Measurements from ENCODE around the gene TOGARAM2.

Gene TOGARAM2

GRCh38 chr2:28949617-28950305 is 31.3 kb upstream of the TOGARAM2 start:
- no peak for DNase-seq (ENCODE audit: extremely low spot score)
- CTCF ChIA-PET: no interaction called here
- TF ChIP-seq LEF1 (IDR thresholded peaks at IDR 0.05; ENCODE audit: borderline replicate concordance): no peak
- no peak for TF ChIP-seq SUZ12 (IDR thresholded peaks at IDR 0.05)
- TF ChIP-seq ZNF384 (IDR thresholded peaks at IDR 0.05): no peak
- no peak for TF ChIP-seq CTBP1 (IDR thresholded peaks at IDR 0.05; ENCODE audit: borderline replicate concordance)
- no peak for TF ChIP-seq SP1 (IDR thresholded peaks at IDR 0.05)
- TF ChIP-seq BHLHE40 (IDR thresholded peaks at IDR 0.05; ENCODE audit: borderline replicate concordance): no peak
- TF ChIP-seq TARDBP (IDR thresholded peaks at IDR 0.05): no peak
- TF ChIP-seq FOXA1 (IDR thresholded peaks at IDR 0.05): no peak
- TF ChIP-seq L3MBTL2 (conservative IDR thresholded peaks at IDR 0.05): no peak
- TF ChIP-seq PKNOX1 (IDR thresholded peaks at IDR 0.05): no peak
- POLR2A ChIA-PET: no interaction called here

- CTCF ChIA-PET: interaction anchor here (0.5 kb wide), 1 partner anchor 165 kb away, joined by 3 read pairs; no protein-coding TSS in a partner anchor
- TF ChIP-seq FOXK2 (IDR thresholded peaks at IDR 0.05) (no peak), FOXA1 (IDR thresholded peaks at IDR 0.05) (no peak), NFRKB (IDR thresholded peaks at IDR 0.05) (no peak), PKNOX1 (IDR thresholded peaks at IDR 0.05) (no peak), ZNF384 (IDR thresholded peaks at IDR 0.05) (no peak), ARNT (IDR thresholded peaks at IDR 0.05) (no peak), SP1 (IDR thresholded peaks at IDR 0.05) (no peak), ELF4 (IDR thresholded peaks at IDR 0.05) (no peak), SUZ12 (IDR thresholded peaks at IDR 0.05) (no peak)
- DNase-seq (ENCODE audit: extremely low spot score): no peak
- POLR2A ChIA-PET: no interaction called here
Measured at GRCh38 chr2:28950941-28951630, 30.0 kb upstream of the TOGARAM2 start.

GRCh38 chr2:28951910-28952835 is 28.9 kb upstream of the TOGARAM2 start:
- TF ChIP-seq TARDBP (IDR thresholded peaks at IDR 0.05) (no peak), FOXA1 (IDR thresholded peaks at IDR 0.05) (no peak), ELF4 (IDR thresholded peaks at IDR 0.05) (no peak), LEF1 (IDR thresholded peaks at IDR 0.05; ENCODE audit: borderline replicate concordance) (no peak), PKNOX1 (IDR thresholded peaks at IDR 0.05) (no peak), SUZ12 (IDR thresholded peaks at IDR 0.05) (no peak), SP1 (IDR thresholded peaks at IDR 0.05) (no peak), ZNF384 (IDR thresholded peaks at IDR 0.05) (no peak)
- CTCF ChIA-PET: interaction anchor here (0.5 to 0.7 kb wide), 2 partner anchors 164 to 375 kb away, joined by 3 to 5 read pairs; no protein-coding TSS in a partner anchor
- POLR2A ChIA-PET: no interaction called here
- DNase-seq (ENCODE audit: extremely low spot score): no peak

GRCh38 chr2:28952836-28953211 is 28.3 kb upstream of the TOGARAM2 start:
- TF ChIP-seq ARNT (IDR thresholded peaks at IDR 0.05) (no peak), PKNOX1 (IDR thresholded peaks at IDR 0.05) (no peak), NFRKB (IDR thresholded peaks at IDR 0.05) (no peak), SP1 (IDR thresholded peaks at IDR 0.05) (no peak), TARDBP (IDR thresholded peaks at IDR 0.05) (no peak), SUZ12 (IDR thresholded peaks at IDR 0.05) (no peak), HDGF (IDR thresholded peaks at IDR 0.05; ENCODE audit: borderline replicate concordance) (no peak), FOXK2 (IDR thresholded peaks at IDR 0.05) (no peak), ZNF384 (IDR thresholded peaks at IDR 0.05) (no peak), LEF1 (IDR thresholded peaks at IDR 0.05; ENCODE audit: borderline replicate concordance) (no peak), CTBP1 (IDR thresholded peaks at IDR 0.05; ENCODE audit: borderline replicate concordance) (no peak), L3MBTL2 (conservative IDR thresholded peaks at IDR 0.05) (no peak), FOXA1 (IDR thresholded peaks at IDR 0.05) (no peak), BHLHE40 (IDR thresholded peaks at IDR 0.05; ENCODE audit: borderline replicate concordance) (no peak), ELF4 (IDR thresholded peaks at IDR 0.05) (no peak), FOXM1 (IDR thresholded peaks at IDR 0.05; ENCODE audit: borderline replicate concordance) (no peak)
- CTCF ChIA-PET: no interaction called here
- no peak for DNase-seq (ENCODE audit: extremely low spot score)
- POLR2A ChIA-PET: no interaction called here

GRCh38 chr2:28955467-28955866 is 25.6 kb upstream of the TOGARAM2 start:
- no peak for DNase-seq (ENCODE audit: extremely low spot score)
- CTCF ChIA-PET: interaction anchor here (0.7 kb wide), 1 partner anchor 105 kb away, joined by 3 read pairs; no protein-coding TSS in a partner anchor
- no peak for TF ChIP-seq FOXK2 (IDR thresholded peaks at IDR 0.05)
- TF ChIP-seq PKNOX1 (IDR thresholded peaks at IDR 0.05): no peak
- TF ChIP-seq CTBP1 (IDR thresholded peaks at IDR 0.05; ENCODE audit: borderline replicate concordance): no peak
- no peak for TF ChIP-seq BHLHE40 (IDR thresholded peaks at IDR 0.05; ENCODE audit: borderline replicate concordance)
- no peak for TF ChIP-seq ARNT (IDR thresholded peaks at IDR 0.05)
- POLR2A ChIA-PET: no interaction called here

All from HEK293T (cell line).